Measurements from ENCODE around the gene C19orf25. TPM values are rescaled to one million over a fixed set of nuclear protein-coding genes. Genes with fewer than 3 reads are reported as not detected.

Gene C19orf25
- 28.5 TPM for total RNA-seq
- long read RNA-seq, transcript C19orf25-203 (3 exons, 1,837 nt), result major isoform, 38 of 85 reads
- long read RNA-seq, transcript C19orf25-213 (3 exons, 1,287 nt), result minor isoform, 5 of 85 reads
- long read RNA-seq, transcript C19orf25-202 (2 exons, 2,403 nt), result minor isoform, 5 of 85 reads
- long read RNA-seq, transcript C19orf25-211 (1 exons, 2,314 nt), result minor isoform, 6 of 85 reads
- long read RNA-seq, partial matches to known transcripts, result 4 of 85 reads
- long read RNA-seq, other reads (novel, unspliced or antisense), result 25 of 85 reads

GRCh38 chr19:1478934-1479707, at the start of gene C19orf25:
Gene C19orf25, minus strand, starts transcription at chr19:1479215. Its CDS starts 312 bp downstream, at chr19:1478903.
- Histone ChIP-seq H3K9me3 (no peaks in the 10 kb centered on the region), H3K4me3 (peak within 1 kb of the TSS; percentile 88), H3K4me1 (peaks cover 15% of the 10 kb centered on the region), H3K27ac (peak within 1 kb of the TSS; percentile 85), H3K36me3 (peaks cover 21% of the 10 kb centered on the region), H3K27me3 (ENCODE audit: low read depth) (no peaks in the 10 kb centered on the region)
- peak; percentile 97 for DNase-seq
- ATAC-seq, result peak; percentile 96 to 98
- no peak for TF ChIP-seq CTCF (IDR thresholded peaks at IDR 0.05)
- intact Hi-C loops (cut with DNase I), result no loop called here

- Histone ChIP-seq H3K4me3 (no peak overlapping the region), H3K4me1 (no peaks in the 10 kb centered on the region), H3K36me3 (no peaks in the 10 kb centered on the region), H3K9me3 (no peaks in the 10 kb centered on the region), H3K27me3 (ENCODE audit: low read depth) (peaks cover 63% of the 10 kb centered on the region), H3K27ac (no peak overlapping the region)
- intact Hi-C loops (cut with DNase I), result no loop called here
- ATAC-seq, result no peak
- no peak for TF ChIP-seq CTCF (IDR thresholded peaks at IDR 0.05)
- no peak for DNase-seq
These were observed 48.8 kb upstream of the C19orf25 start for GRCh38 chr19:1527650-1528309.

- intact Hi-C loops (cut with DNase I), result no loop called here
- Histone ChIP-seq H3K9me3 (no peaks in the 10 kb centered on the region), H3K27me3 (ENCODE audit: low read depth) (peaks cover 66% of the 10 kb centered on the region), H3K27ac (no peak overlapping the region), H3K4me1 (no peaks in the 10 kb centered on the region), H3K4me3 (no peak overlapping the region), H3K36me3 (no peaks in the 10 kb centered on the region)
- DNase-seq (no peak), ATAC-seq (no peak)
- no peak for TF ChIP-seq CTCF (IDR thresholded peaks at IDR 0.05)
These were observed 48.1 kb upstream of the C19orf25 start for GRCh38 chr19:1526979-1527649.

GRCh38 chr19:1526066-1526778, 47.2 kb upstream of the C19orf25 start:
- H3K27ac ChIP-seq, result no peak overlapping the region
- H3K4me3 ChIP-seq, result no peak overlapping the region
- TF ChIP-seq CTCF (IDR thresholded peaks at IDR 0.05), result no peak
- intact Hi-C loops (cut with DNase I), result no loop called here
- H3K4me1 ChIP-seq, result no peaks in the 10 kb centered on the region
- H3K27me3 ChIP-seq (ENCODE audit: low read depth), result peaks cover 69% of the 10 kb centered on the region
- no peaks in the 10 kb centered on the region for H3K9me3 ChIP-seq
- DNase-seq, result no peak
- ATAC-seq, result no peak
- H3K36me3 ChIP-seq, result no peaks in the 10 kb centered on the region

GRCh38 chr19:1525343-1525742, 46.3 kb upstream of the C19orf25 start:
- Histone ChIP-seq H3K4me1 (no peaks in the 10 kb centered on the region), H3K4me3 (no peak overlapping the region), H3K36me3 (no peaks in the 10 kb centered on the region), H3K27me3 (ENCODE audit: low read depth) (peaks cover 69% of the 10 kb centered on the region), H3K27ac (no peak overlapping the region), H3K9me3 (no peaks in the 10 kb centered on the region)
- ATAC-seq (no peak), DNase-seq (no peak)
- no peak for TF ChIP-seq CTCF (IDR thresholded peaks at IDR 0.05)
- intact Hi-C loops (cut with DNase I), result no loop called here

Measured in lower lobe of right lung (tissue), 2 donors.